Fibroblast of mammary gland (primary cell): ENCODE data around the gene USP20.

Source experiments
- DNase-seq: peaks from one replicate; pipeline ENCODE4 v3.0.0-alpha.2; 2010; ENCODE audit warnings: low read depth
- H3K4me3 ChIP-seq: 2 replicates; pipeline ENCODE4 v1.5.1; 2011; ENCODE audit warnings: low read depth, mild to moderate bottlenecking, low read length, moderate library complexity; ENCODE audit not compliant: control insufficient read depth
- TF ChIP-seq, protein P1 (sequence below): conservative IDR thresholded peaks from 2 replicates; pipeline ENCODE4 v1.5.1; 2011; ENCODE audit warnings: low read depth, low read length, inconsistent platforms; ENCODE audit not compliant: control insufficient read depth, insufficient read depth

The USP20 gene

DNA sequence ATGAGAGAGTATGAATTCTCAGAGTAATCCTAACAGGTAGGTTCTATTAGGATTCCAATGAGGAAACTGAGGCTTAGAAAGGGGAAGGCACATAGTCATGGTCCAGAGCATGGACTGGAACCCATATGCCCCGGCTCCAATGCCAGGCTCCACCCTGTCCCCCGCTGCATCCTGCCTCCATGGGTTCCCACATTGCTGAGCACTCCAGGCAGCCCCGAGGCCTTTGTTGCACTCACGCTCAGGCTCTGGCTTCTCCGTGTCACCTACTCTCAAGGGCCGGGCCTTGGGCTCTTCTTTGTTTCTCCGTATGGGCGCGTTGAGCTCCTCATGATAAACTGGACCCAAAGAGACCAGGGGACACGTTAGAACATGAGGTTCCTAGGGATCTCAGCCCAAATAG is 6.3 kb upstream of the USP20 start:
- TF ChIP-seq, protein P1, sequence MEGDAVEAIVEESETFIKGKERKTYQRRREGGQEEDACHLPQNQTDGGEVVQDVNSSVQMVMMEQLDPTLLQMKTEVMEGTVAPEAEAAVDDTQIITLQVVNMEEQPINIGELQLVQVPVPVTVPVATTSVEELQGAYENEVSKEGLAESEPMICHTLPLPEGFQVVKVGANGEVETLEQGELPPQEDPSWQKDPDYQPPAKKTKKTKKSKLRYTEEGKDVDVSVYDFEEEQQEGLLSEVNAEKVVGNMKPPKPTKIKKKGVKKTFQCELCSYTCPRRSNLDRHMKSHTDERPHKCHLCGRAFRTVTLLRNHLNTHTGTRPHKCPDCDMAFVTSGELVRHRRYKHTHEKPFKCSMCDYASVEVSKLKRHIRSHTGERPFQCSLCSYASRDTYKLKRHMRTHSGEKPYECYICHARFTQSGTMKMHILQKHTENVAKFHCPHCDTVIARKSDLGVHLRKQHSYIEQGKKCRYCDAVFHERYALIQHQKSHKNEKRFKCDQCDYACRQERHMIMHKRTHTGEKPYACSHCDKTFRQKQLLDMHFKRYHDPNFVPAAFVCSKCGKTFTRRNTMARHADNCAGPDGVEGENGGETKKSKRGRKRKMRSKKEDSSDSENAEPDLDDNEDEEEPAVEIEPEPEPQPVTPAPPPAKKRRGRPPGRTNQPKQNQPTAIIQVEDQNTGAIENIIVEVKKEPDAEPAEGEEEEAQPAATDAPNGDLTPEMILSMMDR: no peak
- H3K4me3 ChIP-seq: no peak overlapping the region
- DNase-seq: no peak

DNA sequence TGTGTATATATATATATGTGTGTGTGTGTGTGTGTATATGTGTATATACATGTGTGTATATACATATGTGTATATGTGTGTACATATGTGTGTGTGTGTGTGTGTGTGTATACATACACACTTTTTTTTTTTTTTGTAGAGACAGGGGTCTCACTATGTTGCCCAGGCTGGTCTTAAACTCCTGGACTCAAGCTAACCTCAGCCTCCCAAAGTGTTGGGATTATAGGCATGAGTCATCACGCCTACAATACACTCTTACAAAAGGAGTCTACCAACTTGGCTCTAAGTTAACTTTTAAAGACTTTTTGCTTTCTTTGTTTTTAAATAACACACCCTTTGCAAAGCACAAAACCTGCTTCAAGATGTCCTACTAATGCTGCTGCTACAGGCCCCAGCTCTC is 2.3 kb upstream of the USP20 start:
- no peak overlapping the region for H3K4me3 ChIP-seq
- TF ChIP-seq, protein P1: no peak

DNA sequence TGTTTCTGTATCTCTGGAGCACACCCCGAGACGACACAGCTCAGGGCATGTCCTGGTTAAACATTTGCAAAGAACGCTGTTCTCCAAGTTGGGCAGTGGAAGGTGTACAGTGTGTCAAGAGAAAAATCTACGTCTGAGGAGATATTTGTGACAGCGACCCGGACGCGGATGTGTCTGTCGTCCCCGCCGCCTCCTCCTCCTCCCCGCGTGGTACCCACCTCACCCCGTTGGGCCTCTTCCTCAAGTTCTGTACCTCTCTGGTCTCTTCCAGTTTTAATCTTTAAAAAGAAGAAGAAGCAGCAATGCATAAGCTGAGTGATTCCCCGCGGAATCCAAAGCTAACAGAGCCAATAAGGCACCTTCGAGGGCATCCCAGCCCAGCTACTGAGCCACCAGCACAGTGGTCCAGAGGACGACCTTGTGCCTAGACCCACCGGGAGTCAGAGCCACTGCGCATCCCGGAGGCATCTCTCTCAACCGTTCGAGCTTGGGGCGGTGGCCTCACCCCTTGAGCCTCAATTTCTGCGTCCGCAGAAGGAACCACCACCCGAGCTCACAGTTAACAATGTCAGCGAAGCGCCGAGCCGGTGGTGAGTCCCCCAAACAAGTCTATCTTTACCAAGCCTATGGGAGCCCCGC is 650 bp upstream of the USP20 start:
- DNase-seq: no peak
- peak overlapping the region; percentile 96 for H3K4me3 ChIP-seq
- TF ChIP-seq, protein P1: no peak

More for the DNA sequence above, 2.3 kb upstream of the USP20 start:
- DNase-seq: peak; percentile 35

DNA sequence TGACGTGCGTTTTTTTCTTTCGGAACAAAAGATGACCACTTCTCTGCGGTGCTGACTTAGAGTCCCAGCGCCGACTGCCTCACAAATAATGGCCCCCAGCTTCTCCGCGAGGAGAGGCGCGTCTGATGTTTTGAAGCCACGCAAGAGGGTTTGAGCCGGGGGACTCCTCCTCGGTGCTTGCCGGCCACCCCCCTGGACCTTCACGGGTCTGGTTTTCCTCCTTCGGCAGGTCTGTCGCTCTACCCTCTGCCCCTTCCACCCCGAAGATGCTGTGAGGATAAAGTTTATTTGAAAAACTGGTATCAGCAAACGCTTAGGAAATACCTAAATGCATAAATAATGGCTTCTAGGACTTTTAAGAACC is 584 bp downstream of the USP20 start:
- TF ChIP-seq, protein P1: no peak
- peak overlapping the region; percentile 96 for H3K4me3 ChIP-seq
- peak; percentile 25 for DNase-seq

DNA sequence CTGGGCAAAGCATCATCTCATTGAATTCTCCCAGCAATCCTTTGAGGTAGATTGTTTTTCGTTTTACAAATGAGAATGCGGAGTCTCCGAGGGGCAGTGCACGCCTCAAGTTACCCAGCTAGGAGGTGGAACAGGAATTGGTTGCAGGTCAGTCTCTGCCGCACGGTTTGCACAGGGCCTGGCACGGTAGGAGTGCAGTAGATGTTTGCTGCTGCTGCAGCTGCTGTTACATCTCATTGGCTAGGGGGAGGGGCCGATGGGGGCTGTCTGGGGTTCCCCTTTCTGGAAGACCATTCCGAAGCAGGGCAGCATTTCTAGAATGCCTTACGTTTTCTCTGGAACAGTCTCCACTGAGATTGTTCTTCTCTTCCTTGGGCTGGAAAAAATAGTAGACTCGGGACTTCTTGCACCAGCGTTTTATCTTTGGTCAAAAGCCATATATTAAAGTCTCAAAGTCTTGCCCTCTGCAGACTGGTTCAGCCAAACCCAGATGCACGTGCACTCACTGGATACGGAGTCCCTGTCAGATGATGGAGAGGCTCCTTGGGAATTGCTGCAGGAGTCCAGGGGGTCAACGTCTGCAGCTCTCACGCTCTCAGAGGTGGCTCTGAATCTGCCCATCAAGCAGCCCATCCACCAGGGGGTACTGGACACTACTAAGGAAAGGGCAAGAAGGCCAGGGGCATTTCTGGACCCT is 1.2 kb downstream of the USP20 start:
- peak overlapping the region; percentile 96 for H3K4me3 ChIP-seq
- TF ChIP-seq, protein P1: no peak
- DNase-seq: no peak

DNA sequence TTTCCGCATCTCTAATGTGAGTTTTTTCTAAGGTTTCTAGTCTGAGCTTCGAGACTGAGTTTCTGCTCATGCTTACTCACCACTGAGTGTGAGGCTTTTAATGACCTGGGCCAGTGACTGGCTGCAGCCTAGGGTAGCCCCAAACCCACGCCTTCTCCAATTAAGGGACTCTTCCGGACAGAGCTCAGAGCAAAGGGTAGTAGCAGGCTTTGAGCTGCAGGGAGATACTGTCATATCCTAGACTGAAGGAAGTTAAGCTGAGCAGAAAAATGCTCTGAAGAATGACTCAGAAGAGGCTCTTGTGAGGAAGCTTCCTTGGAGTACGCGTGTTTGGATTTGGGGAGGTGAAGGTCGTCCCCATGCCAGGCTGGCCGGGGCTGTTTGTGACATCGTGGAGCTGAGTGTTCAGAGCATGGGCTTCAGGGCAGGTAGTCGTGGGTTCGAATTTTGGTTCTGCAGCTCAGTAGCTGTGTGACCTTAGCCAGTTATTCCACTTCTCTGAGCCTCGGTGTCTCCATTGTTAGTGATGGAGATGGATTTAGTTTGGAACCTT is 3.5 kb downstream of the USP20 start:
- TF ChIP-seq, protein P1: no peak
- no peak overlapping the region for H3K4me3 ChIP-seq
- peak; percentile 94 for DNase-seq
